ENCODE data around the gene ZNF566.
A peak's percentile ranks its signal among the peaks of the same experiment; 100 is the strongest.

ZNF566 gene

DNA sequence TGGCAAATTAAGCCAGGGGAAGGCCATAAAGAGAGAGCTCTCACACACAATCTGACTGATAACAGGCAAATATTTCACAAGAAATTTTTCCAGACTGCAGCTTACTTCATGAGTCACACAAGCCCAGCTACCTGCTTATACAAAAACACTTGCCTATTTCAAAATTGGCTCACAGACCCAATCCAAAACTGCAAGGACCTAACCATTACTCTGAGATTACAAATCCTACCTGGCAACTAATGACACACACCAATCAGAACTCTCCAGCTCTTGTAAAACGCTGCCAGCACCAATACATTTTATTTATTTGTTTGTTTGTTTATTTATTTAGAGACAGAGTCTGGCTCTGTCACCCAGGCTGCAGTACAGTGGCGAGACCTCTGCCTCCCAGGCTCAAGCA, 52.8 kb downstream of the ZNF566 start:
- no peak for DNase-seq

DNA sequence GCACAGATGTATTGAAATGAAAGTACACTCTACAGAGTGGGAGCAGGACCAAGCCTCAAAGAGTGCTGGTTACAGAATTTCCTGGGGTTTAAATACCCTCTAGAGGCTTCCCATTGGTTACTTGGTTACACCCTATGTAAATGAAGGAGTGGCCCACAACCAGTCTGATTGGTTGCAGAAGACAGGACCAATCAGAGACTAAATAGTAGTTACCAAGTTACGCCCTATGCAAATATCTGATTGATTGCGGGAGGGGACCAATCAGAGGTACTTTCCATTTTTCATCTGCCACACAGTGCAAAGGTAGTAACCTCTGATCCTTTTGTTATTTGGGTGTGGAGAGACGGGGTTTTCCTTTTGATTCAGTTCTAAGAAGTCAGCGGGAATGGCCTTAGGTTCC, 65.4 kb downstream of the ZNF566 start:
- DNase-seq: no peak

DNA sequence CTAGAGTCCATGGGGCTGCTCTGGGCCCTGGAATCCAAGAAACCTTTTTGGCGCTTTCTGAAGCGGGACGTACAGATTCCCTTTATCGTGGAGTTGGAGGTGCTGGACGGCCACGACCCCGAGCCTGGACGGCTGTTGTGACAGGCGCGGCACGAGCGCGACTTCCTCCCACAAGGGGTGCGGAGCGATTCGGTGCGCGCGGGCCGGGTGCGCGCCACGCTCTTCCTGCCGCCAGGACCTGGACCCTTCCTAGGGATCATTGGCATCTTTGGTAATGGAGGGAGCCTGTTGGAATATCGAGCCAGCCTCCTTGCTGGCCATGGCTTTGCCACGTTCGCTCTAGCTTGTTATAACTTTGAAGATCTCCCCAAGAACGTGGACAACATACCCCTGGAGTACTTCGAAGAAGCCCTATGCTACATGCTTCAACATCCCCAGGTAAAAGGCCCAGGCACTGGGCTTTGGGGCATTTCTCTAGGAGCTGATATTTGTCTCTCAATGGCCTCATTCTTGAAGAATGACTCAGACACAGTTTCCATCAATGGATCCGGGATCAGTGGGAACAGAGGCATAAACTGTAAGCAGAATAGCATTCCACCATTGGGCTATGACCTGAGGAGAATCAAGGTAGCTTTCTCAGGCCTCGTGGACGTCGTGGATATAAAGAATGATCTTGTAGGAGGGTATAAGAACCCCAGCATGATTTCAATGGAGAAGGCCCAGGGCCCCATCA, 67.4 kb downstream of the ZNF566 start:
- DNase-seq: no peak

GRCh38 chr19:36420961-36421748, 68.2 kb downstream of the ZNF566 start:
- DNase-seq: no peak

DNA sequence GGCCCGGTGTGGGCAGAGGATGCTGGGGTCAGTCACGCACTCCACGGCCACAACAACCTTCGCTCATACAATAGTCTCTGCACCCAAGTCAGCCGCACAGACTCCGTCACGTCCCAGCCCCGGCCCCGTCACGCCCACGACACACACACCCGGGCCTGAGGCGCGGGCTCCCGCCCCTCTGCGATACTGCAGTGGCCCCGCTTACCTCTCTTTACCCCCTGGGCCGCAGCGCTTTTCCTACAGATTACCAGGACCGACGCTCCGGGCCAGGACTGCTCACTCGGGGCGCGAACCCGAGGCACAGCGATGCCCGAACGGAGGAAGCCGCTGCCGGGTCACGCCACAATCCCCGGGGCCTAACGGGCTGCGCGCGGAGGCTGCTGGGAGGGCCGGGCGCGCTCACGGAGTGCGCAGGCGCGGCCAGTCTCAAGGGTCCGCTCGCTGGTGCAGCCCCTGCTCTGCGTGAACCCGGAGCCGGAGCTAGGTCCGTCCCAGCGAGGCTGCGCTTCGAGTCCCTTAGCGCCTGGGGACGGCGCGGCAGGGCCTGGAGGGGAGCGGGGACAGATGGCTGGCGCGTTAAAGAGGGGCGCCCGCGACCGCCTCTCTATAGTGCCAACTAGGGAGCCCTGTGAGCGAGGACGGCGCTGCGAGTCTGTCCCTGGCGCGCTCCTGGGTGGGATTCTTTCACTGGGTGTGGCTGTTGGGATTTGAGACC, 70.9 kb downstream of the ZNF566 start, which contains the start of gene ZFP82:
Gene ZFP82 (minus strand): TSS at position 358 of the 715 bp plus-strand sequence. CDS start 8,855 bp downstream, outside the sequence.
- DNase-seq: peak; percentile 73

- peak; percentile 22 for DNase-seq
Measured at GRCh38 chr19:36417752-36418286, 71.5 kb downstream of the ZNF566 start.

DNA sequence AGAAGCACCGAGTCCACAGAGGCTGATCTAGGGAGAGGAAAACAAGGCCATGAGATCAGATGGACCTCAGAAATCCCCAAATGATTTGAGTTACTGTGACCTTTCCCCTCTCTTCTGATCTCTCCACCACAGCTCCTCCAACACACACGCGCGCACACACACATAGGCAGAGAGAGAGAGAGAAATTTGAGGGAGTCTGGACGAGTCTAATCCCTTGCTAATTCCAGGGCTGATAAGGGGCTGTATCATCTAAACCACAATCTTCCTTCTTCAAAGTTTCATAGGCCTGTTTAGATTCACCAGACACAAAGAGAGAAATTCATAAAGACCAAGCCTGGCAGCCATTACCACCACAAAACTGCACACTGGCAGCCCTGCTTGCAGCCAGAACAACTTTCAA, 79.5 kb downstream of the ZNF566 start:
- DNase-seq: no peak

GRCh38 chr19:36408101-36408500, 81.3 kb downstream of the ZNF566 start:
- no peak for DNase-seq

DNA sequence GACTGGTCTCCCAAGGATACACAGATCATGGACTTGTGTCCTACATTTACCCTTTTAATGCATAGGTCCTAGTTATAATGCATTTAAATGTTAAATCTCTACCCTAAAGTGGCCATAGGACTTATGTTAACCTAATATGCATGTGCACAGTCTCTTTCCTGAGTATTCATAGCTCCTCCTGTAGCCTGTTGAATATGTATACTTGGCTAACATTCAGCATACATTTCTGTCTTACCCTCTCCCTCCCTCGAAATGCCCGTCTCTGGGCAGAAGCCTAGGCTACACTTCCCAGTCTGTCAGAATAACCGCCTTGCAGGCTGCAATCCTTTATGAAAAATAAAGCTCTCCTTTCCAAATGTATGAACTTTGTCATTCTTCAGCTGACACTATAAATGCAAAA, 84.9 kb downstream of the ZNF566 start:
- no peak for DNase-seq

DNA sequence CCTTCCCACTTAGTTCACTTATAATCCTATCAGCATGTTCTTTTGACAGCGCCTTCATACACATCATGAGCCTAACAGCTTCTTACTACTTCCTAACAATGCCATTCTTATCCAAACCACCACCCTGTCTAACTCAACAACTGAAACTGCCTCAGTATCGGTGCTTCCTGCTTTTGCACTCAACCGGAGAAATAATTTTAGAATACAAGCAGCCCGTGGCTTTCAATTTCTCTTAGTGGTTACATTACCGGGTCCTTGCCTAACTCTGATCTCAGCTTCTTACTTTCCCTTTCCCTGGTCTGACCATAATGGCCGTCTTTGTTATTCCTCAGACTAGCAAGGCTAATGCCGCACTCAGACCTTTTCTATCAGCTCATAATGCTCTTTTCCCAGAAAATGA, 87.9 kb downstream of the ZNF566 start:
- DNase-seq: no peak

DNA sequence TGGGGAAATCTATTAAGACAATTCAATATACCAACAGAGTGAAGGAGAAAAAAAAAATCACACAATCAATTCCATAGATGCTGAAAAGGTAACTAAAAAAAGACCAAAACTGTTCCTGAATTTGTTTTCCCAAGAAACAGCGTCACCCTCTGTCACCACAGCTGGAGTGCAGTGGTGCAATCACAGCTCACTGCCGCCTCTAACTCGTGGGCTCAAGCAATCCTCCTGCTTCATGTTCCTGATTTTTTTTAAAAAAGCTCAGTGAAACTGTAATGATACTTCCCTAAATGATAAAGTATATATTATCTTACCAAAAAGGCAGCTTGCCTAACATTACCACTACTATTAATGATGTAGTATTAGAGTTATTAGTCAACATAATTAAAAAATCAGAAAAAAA, 90.8 kb downstream of the ZNF566 start:
- no peak for DNase-seq
